OCI-LY1 (cell line): Measurements from ENCODE around the gene SLX4.

Experiments used
- H2AFZ ChIP-seq: fragments of 200-600 bp; sonication (generic), shearing (Covaris generic); 2 replicates; pipeline ENCODE4 v1.6.0; 2014; ENCODE audit warnings: antibody characterized with exemption, mild to moderate bottlenecking, low read length
- H3F3A ChIP-seq: fragments of 200-600 bp; sonication (generic), shearing (Covaris generic); 2 replicates; pipeline ENCODE4 v1.6.0; 2014; ENCODE audit warnings: mild to moderate bottlenecking, antibody characterized with exemption, low read length, moderate library complexity; ENCODE audit not compliant: insufficient read depth
- H3K27ac ChIP-seq: fragments of 200-600 bp; sonication (generic); 2 replicates; pipeline ENCODE4 v1.5.1; 2014; ENCODE audit warnings: low read length, mixed run types, mild to moderate bottlenecking, low read depth; ENCODE audit not compliant: poor library complexity, severe bottlenecking
- H3K27me3 ChIP-seq: fragments of 200-600 bp; sonication (generic); 2 replicates; pipeline ENCODE4 v1.6.0; 2014; ENCODE audit warnings: antibody characterized with exemption, mild to moderate bottlenecking, low read length, moderate library complexity; ENCODE audit not compliant: insufficient read depth
- H3K36me3 ChIP-seq: fragments of 200-600 bp; sonication (generic); 2 replicates; pipeline ENCODE4 v1.6.1; 2014; ENCODE audit warnings: mild to moderate bottlenecking, antibody characterized with exemption, low read length, moderate library complexity, mixed read lengths; ENCODE audit not compliant: insufficient read depth
- H3K4me1 ChIP-seq: fragments of 200-600 bp; sonication (generic); 2 replicates; pipeline ENCODE4 v1.5.1; 2014; ENCODE audit warnings: mild to moderate bottlenecking, low read length, moderate library complexity; ENCODE audit not compliant: insufficient read depth, severe bottlenecking
- H3K4me2 ChIP-seq: fragments of 200-600 bp; sonication (generic), shearing (Covaris generic); 2 replicates; pipeline ENCODE4 v1.6.1; 2014; ENCODE audit warnings: low read length
- H3K4me3 ChIP-seq: fragments of 200-600 bp; sonication (generic); 2 replicates; pipeline ENCODE4 v1.5.1; 2014; ENCODE audit warnings: low read length, low read depth, mild to moderate bottlenecking, mixed read lengths; ENCODE audit not compliant: poor library complexity, severe bottlenecking
- H3K79me2 ChIP-seq: fragments of 200-600 bp; shearing (Covaris generic); 2 replicates; pipeline ENCODE4 v1.6.1; 2016; ENCODE audit warnings: mixed run types, low read length, mixed read lengths; ENCODE audit not compliant: insufficient read depth
- H3K9ac ChIP-seq: fragments of 200-600 bp; sonication (generic), shearing (Covaris generic); 2 replicates; pipeline ENCODE4 v1.6.1; 2014; ENCODE audit warnings: mild to moderate bottlenecking, low read length, mixed read lengths
- H3K9me2 ChIP-seq: fragments of 200-600 bp; sonication (generic), shearing (Covaris generic); 2 replicates; pipeline ENCODE4 v1.6.1; 2014; ENCODE audit warnings: low read depth, mild to moderate bottlenecking, low read length, mixed read lengths
- H3K9me3 ChIP-seq: fragments of 200-600 bp; shearing (Covaris generic); 2 replicates; pipeline ENCODE4 v1.6.1; 2014; ENCODE audit warnings: low read length, mixed read lengths
- H4K20me1 ChIP-seq: fragments of 200-600 bp; sonication (generic), shearing (Covaris generic); 2 replicates; pipeline ENCODE4 v1.6.0; 2016; ENCODE audit warnings: mild to moderate bottlenecking, low read length; ENCODE audit not compliant: insufficient read depth
- CTCF ChIP-seq: fragments of 200-600 bp; sonication (generic), shearing (Covaris generic); IDR thresholded peaks from 2 replicates; pipeline ENCODE4 v1.5.1; 2017; ENCODE audit warnings: mild to moderate bottlenecking, antibody characterized with exemption, low read length, moderate library complexity, mixed read lengths
- EZH2 ChIP-seq: fragments of 200-600 bp; sonication (generic), shearing (Covaris generic); IDR thresholded peaks from 2 replicates; pipeline ENCODE4 v1.8.0; 2017; ENCODE audit warnings: borderline replicate concordance, mixed run types, mild to moderate bottlenecking, antibody characterized with exemption, low read length, moderate library complexity, mixed read lengths

SLX4 gene

GRCh38 chr16:3599121-3599520, 12.3 kb downstream of the SLX4 start:
- Histone ChIP-seq H3K36me3 (peaks cover 52% of the 10 kb centered on the region), H3F3A (no peaks in the 10 kb centered on the region), H3K9me3 (0 out of 2 replicates have a peak, but pooled peaks cover 3% of the 10 kb centered on the region)

GRCh38 chr16:3598236-3598635, 13.2 kb downstream of the SLX4 start:
- Histone ChIP-seq H2AFZ (no peak overlapping the region), H3F3A (no peaks in the 10 kb centered on the region), H3K9me3 (0 out of 2 replicates have a peak, but pooled peaks cover 3% of the 10 kb centered on the region), H3K9ac (no peak overlapping the region), H4K20me1 (no peaks in the 10 kb centered on the region), H3K36me3 (peaks cover 47% of the 10 kb centered on the region), H3K79me2 (no peaks in the 10 kb centered on the region), H3K4me2 (no peak overlapping the region), H3K27me3 (no peaks in the 10 kb centered on the region), H3K27ac (no peak overlapping the region), H3K9me2 (no peaks in the 10 kb centered on the region), H3K4me1 (no peaks in the 10 kb centered on the region), H3K4me3 (no peak overlapping the region)
- TF ChIP-seq CTCF (no peak), EZH2 (no peak)

More at GRCh38 chr16:3599121-3599520, 12.3 kb downstream of the SLX4 start:
- H3K9ac ChIP-seq, result no peak overlapping the region
- TF ChIP-seq EZH2, result no peak
- TF ChIP-seq CTCF, result no peak
- no peak overlapping the region for H3K4me2 ChIP-seq
- no peaks in the 10 kb centered on the region for H3K79me2 ChIP-seq
- no peak overlapping the region for H3K4me3 ChIP-seq
- H3K27ac ChIP-seq, result no peak overlapping the region
- no peaks in the 10 kb centered on the region for H3K27me3 ChIP-seq
- no peaks in the 10 kb centered on the region for H3K4me1 ChIP-seq
- no peaks in the 10 kb centered on the region for H3K9me2 ChIP-seq
- H2AFZ ChIP-seq, result no peak overlapping the region
- H4K20me1 ChIP-seq, result no peaks in the 10 kb centered on the region

- Histone ChIP-seq H3K36me3 (peaks cover 41% of the 10 kb centered on the region), H3K9me2 (no peaks in the 10 kb centered on the region), H3K4me2 (no peak overlapping the region), H3K9ac (no peak overlapping the region), H3K9me3 (0 out of 2 replicates have a peak, but pooled peaks cover 3% of the 10 kb centered on the region), H3F3A (no peaks in the 10 kb centered on the region), H3K4me1 (no peaks in the 10 kb centered on the region), H3K27me3 (no peaks in the 10 kb centered on the region), H3K4me3 (no peak overlapping the region), H2AFZ (no peak overlapping the region), H4K20me1 (no peaks in the 10 kb centered on the region), H3K27ac (no peak overlapping the region), H3K79me2 (no peaks in the 10 kb centered on the region)
- no peak for TF ChIP-seq CTCF
- TF ChIP-seq EZH2, result no peak
These were observed 13.7 kb downstream of the SLX4 start for GRCh38 chr16:3597676-3598075.
